HL-60 (cell line): Measurements from ENCODE around the gene INKA2.

Source experiments
- GABPA ChIP-seq: IDR thresholded peaks from 2 replicates; pipeline ENCODE4 v1.6.1; 2012; ENCODE audit warnings: low read depth
- POLR2AphosphoS5 ChIP-seq: IDR thresholded peaks from 2 replicates; pipeline ENCODE4 v1.6.1; 2012; ENCODE audit warnings: low read depth
- TF ChIP-seq, protein P1 (sequence below): IDR thresholded peaks from one replicate; pipeline ENCODE4 v1.5.1; 2011; ENCODE audit warnings: low read length, control low read depth, inconsistent platforms; ENCODE audit not compliant: insufficient read depth

DNA sequence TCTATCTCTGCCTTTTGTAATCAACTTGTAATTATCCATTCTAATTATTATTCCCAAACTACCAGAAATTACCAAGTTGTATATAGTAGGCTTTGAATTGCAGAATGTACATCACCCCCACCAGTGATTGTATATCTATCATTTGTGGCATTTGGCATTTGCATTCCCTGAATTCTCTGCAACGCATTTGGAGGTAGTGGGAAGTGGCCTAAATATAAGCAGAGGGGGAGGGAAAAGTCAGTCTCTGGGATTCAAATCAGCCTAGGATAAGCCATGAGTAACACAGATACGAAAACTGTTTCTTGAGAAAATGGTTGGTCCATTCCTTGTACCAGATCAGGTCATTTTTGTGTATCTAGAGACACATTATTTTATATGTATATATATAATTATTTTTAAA is 37.2 kb upstream of the INKA2 start:
- TF ChIP-seq, protein P1, sequence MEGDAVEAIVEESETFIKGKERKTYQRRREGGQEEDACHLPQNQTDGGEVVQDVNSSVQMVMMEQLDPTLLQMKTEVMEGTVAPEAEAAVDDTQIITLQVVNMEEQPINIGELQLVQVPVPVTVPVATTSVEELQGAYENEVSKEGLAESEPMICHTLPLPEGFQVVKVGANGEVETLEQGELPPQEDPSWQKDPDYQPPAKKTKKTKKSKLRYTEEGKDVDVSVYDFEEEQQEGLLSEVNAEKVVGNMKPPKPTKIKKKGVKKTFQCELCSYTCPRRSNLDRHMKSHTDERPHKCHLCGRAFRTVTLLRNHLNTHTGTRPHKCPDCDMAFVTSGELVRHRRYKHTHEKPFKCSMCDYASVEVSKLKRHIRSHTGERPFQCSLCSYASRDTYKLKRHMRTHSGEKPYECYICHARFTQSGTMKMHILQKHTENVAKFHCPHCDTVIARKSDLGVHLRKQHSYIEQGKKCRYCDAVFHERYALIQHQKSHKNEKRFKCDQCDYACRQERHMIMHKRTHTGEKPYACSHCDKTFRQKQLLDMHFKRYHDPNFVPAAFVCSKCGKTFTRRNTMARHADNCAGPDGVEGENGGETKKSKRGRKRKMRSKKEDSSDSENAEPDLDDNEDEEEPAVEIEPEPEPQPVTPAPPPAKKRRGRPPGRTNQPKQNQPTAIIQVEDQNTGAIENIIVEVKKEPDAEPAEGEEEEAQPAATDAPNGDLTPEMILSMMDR = no peak
- TF ChIP-seq GABPA = no peak
- no peak for TF ChIP-seq POLR2AphosphoS5
